ENCODE data around the gene KIF11.
A peak's percentile ranks its signal among the peaks of the same experiment; 100 is the strongest.
"Not testable (repeated sequence)": the region's sequence is repeated elsewhere in the genome, so short reads cannot be mapped to it uniquely, and the experiment has no call there.

KIF11 gene

GRCh38 chr10:92592761-92593618 is at the start of gene KIF11:
KIF11 (plus strand) TSS chr10:92593130; CDS start chr10:92593376, 246 bp downstream.
- DNase-seq, result peak; percentile 95 to 100 (median 98)
- intact Hi-C loops (cut with DNase I), result loop anchor here (10.0 kb wide), 1 partner anchor 252 kb away; the partner anchor contains the start of gene EXOC6

- DNase-seq, result no peak
- intact Hi-C loops (cut with DNase I), result no loop called here
These were observed 48.6 kb upstream of the KIF11 start for GRCh38 chr10:92544296-92544695.

GRCh38 chr10:92545556-92545955 is 47.4 kb upstream of the KIF11 start:
- intact Hi-C loops (cut with DNase I), result no loop called here
- DNase-seq, result no peak

GRCh38 chr10:92547676-92548075 is 45.3 kb upstream of the KIF11 start:
- intact Hi-C loops (cut with DNase I), result no loop called here

GRCh38 chr10:92550924-92551323 is 42.0 kb upstream of the KIF11 start:
- intact Hi-C loops (cut with DNase I), result no loop called here

More at GRCh38 chr10:92547676-92548075, 45.3 kb upstream of the KIF11 start:
- DNase-seq, result no peak

GRCh38 chr10:92552310-92552709 is 40.6 kb upstream of the KIF11 start:
- no peak for DNase-seq
- intact Hi-C loops (cut with DNase I), result no loop called here

More at GRCh38 chr10:92550924-92551323, 42.0 kb upstream of the KIF11 start:
- DNase-seq, result no peak

- no peak for DNase-seq
- intact Hi-C loops (cut with DNase I), result no loop called here
These were observed 39.0 kb upstream of the KIF11 start for GRCh38 chr10:92553959-92554358.

- intact Hi-C loops (cut with DNase I), result no loop called here
- no peak for DNase-seq
These were observed 33.9 kb upstream of the KIF11 start for GRCh38 chr10:92559046-92559445.

- no peak for DNase-seq
- intact Hi-C loops (cut with DNase I), result no loop called here
These were observed 30.5 kb upstream of the KIF11 start for GRCh38 chr10:92562424-92562823.

GRCh38 chr10:92567952-92568600 is 24.9 kb upstream of the KIF11 start:
- intact Hi-C loops (cut with DNase I), result no loop called here
- DNase-seq, result no peak

GRCh38 chr10:92569071-92569470 is 23.9 kb upstream of the KIF11 start:
- intact Hi-C loops (cut with DNase I), result no loop called here
- no peak for DNase-seq

GRCh38 chr10:92569663-92570062 is 23.3 kb upstream of the KIF11 start:
- intact Hi-C loops (cut with DNase I), result loop anchor here (10.0 kb wide), 1 partner anchor 775 kb away; the partner anchor contains the start of gene TNKS2
- DNase-seq, result not testable (repeated sequence)

GRCh38 chr10:92571649-92572048 is 21.3 kb upstream of the KIF11 start:
- DNase-seq, result no peak
- intact Hi-C loops (cut with DNase I), result loop anchor here (10.0 kb wide), 1 partner anchor 777 kb away; the partner anchor contains the start of gene TNKS2

- intact Hi-C loops (cut with DNase I), result loop anchor here (10.0 kb wide), 1 partner anchor 778 kb away; the partner anchor contains the start of gene TNKS2
- no peak for DNase-seq
These were observed 20.4 kb upstream of the KIF11 start for GRCh38 chr10:92572362-92573090.

GRCh38 chr10:92573091-92573797 is 19.7 kb upstream of the KIF11 start:
- intact Hi-C loops (cut with DNase I), result loop anchor here (10.0 kb wide), 1 partner anchor 778 kb away; the partner anchor contains the start of gene TNKS2
- DNase-seq, result peak in 8 of 10 donors; percentile 6 to 84 (median 20)

GRCh38 chr10:92573798-92574547 is 19.0 kb upstream of the KIF11 start, which contains the start of gene IDE:
IDE (minus strand) TSS chr10:92574093; CDS start chr10:92574019, 74 bp downstream.
- DNase-seq, result peak; percentile 76 to 98 (median 84)
- intact Hi-C loops (cut with DNase I), result loop anchor here (1.0 to 10.0 kb wide), 3 partner anchors 17 to 779 kb away; partner anchors contain the start of gene TNKS2

- peak in 1 of 10 donors; percentile 92 for DNase-seq
- intact Hi-C loops (cut with DNase I), result loop anchor here (1.0 to 10.0 kb wide), 3 partner anchors 17 to 780 kb away; partner anchors contain the start of gene TNKS2
These were observed 18.2 kb upstream of the KIF11 start for GRCh38 chr10:92574548-92575261.

GRCh38 chr10:92575961-92576360 is 17.0 kb upstream of the KIF11 start:
- intact Hi-C loops (cut with DNase I), result loop anchor here (10.0 kb wide), 1 partner anchor 781 kb away; the partner anchor contains the start of gene TNKS2

More at GRCh38 chr10:92575961-92576360, 17.0 kb upstream of the KIF11 start:
- DNase-seq, result no peak

Data from posterior cingulate gyrus (tissue), 11 donors.